ENCODE results near the gene NCAM1.

- no peak for TF ChIP-seq EP300 (IDR thresholded peaks at IDR 0.05)
- TF ChIP-seq ESRRA (IDR thresholded peaks at IDR 0.05; ENCODE audit: borderline replicate concordance, low read length): no peak
- no peak for TF ChIP-seq ZSCAN20 (CRISPR knock-in tag; IDR thresholded peaks at IDR 0.05)
- TF ChIP-seq RAD21 (conservative IDR thresholded peaks at IDR 0.05 in 1 of 2, IDR thresholded peaks at IDR 0.05 in 1 of 2): no peak
- TF ChIP-seq EHF (CRISPR knock-in tag; IDR thresholded peaks at IDR 0.05): no peak
- TF ChIP-seq KDM1A (IDR thresholded peaks at IDR 0.05; ENCODE audit: low read depth): no peak
- TF ChIP-seq POLR2A (IDR thresholded peaks at IDR 0.05; ENCODE audit: low read length): no peak
- TF ChIP-seq RNF2 (IDR thresholded peaks at IDR 0.05; ENCODE audit: borderline replicate concordance, low read depth): no peak
- no peak for TF ChIP-seq E2F6 (IDR thresholded peaks at IDR 0.05; ENCODE audit: borderline replicate concordance, low read depth)
- TF ChIP-seq MAX (IDR thresholded peaks at IDR 0.05): no peak
Measured at GRCh38 chr11:113142508-113142907, 181.3 kb downstream of the NCAM1 start.

All from A549 (cell line).